ENCODE data around the gene HOXA9.

HOXA9 gene

DNA sequence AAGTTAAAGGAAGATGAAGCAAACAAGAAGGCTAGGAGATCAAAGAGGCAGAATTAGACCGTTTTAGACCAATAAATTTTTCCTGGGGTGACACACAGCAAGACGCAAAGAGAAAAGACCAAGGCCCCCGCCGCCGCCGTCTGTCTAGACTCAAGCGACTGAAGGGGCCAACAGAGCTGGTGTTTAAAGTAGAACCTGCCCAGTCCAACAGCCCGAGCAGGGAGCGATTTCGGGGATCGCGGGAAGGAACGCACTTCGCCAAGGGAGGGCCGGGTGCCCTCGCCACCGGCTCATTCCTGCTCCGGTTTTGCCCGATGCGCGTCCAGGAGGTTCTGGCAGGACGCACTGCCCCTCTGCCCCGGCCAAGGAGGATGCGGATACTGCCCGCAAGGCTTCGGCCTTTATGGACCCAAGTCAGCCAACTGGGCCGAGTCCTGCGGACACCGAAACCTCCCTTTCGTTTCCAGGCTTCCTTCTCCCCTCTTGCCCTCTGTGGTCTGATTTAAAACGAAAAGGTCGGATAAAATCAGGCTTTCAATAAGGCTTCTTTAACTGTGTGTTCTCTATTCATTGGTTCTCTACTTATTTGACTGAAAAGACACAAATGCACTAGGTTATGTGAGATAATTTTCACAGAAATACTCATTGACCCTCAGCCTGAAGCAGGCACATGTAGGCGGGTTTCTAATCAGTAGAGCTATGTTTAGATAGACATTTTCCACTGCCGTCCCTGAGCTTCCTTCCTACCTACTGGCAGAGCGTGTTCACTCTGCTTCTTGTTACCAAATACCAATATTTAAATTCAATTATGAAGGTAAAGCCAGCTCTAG lies 6.7 kb downstream of the HOXA9 start:
- intact Hi-C loops (cut with DNase I) = no loop called here
- peak in 3 of 10 donors; percentile 12 to 78 (median 57) for DNase-seq

DNA sequence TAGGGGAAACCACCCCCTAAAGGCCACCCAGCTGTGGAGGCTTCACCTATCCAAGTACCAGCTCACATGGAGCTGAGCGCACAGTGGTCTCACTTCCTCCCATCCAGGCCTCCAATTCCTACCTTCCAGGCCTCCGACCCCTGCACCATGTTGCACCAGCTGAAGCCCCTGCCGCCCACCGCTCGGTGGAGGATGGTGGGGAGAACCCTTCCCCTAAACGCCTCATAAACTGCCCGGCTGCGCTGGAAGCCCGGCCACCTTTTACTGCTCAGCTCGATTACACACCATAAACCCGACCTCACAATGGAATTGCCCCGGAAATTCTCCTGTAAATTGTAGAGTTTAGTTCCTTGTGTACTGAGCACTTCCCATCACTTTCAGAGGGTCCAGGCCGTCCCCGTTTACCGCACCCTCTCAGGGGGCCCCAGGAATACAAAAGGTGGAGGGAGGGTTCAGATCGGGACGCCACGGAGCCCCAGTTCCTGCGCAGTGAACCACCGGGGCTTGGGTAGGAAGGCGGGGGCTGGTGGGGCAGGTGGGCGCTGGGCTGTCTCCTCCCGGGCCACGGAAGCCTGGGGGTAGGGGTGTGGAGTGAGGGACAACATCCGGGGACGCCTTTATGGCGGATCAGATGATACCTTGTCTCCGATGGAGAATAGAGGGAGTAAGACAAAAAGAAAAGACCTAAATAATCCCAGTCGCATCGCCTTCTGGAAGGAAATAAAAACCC lies 7.5 kb downstream of the HOXA9 start:
- peak in 4 of 10 donors; percentile 2 to 60 (median 48) for DNase-seq
- intact Hi-C loops (cut with DNase I) = no loop called here

DNA sequence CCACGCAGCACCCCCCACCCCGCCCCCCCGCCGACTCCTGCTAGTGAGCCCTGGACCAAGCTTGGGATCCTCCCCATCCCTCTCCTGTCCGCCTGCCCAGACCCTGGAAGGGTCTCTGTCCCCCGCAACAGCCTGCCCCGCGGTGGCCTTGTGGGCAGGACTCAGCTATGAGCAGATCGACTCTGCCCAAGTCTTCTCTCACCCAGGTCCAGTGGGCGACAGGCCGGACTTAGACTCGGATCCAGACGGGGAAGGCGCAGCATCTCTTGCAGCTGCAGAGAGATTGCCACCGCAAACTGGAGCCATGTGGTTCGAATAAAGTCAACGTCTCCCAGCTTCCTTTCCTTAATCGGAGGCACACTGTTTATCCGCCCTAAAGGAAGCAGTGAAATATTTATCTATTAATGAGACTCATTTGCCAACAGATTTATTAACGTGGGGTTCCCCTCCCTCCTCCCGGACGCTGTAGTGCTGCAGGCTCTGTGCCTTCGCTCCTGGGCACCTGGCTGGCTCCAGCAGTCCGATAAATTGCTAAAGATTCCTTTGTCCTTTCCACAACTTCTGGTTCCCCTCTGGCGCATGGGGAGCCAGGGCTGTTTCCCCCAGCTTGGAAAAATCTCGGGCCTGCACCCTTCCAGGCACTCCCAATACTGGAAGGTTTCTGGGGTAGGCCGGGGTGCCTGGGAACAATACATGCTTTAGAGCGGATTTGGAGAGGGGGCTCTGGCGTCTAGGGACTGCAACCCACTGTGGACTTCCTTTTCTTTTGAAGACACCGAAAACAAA lies 8.2 kb downstream of the HOXA9 start:
- intact Hi-C loops (cut with DNase I) = no loop called here
- peak in 4 of 10 donors; percentile 2 to 62 (median 54) for DNase-seq

- peak in 1 of 10 donors; percentile 12 for DNase-seq
- intact Hi-C loops (cut with DNase I) = no loop called here
Observed at GRCh38 chr7:27156508-27156898, 8.8 kb downstream of the HOXA9 start, which contains the start of gene HOXA7. TSS of gene HOXA7 (minus strand) at chr7:27156675. CDS start at chr7:27156545, 130 bp downstream.

DNA sequence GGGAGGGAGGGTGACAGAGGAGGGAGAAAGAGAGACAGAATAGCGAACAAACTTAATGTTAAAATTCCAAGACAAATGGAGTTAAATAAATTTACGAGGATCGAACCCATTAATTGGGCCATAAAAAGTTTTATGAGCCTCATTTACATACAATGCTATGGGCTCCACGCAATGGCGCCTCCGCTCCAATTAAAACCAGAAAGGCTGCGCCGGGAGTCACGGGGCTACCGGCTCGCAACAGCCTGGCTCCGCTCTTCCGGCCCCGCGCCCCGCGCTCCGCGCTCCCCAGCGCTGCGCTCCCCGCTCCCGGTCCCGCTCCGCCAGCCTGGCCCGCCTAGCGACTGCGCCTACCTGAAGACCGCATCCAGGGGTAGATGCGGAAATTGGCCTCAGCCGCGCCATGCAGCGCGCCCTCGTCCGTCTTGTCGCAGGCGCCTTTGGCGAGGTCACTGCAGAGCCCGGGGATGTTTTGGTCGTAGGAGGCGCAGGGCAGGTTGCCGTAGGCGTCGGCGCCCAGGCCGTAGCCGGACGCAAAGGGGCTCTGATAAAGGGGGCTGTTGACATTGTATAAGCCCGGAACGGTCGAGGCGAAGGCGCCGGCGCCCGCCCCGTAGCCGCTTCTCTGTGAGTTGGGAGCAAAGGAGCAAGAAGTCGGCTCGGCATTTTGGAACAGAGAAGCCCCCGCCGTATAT lies 9.4 kb downstream of the HOXA9 start:
- DNase-seq = peak in 2 of 10 donors; percentile 11 to 37
- intact Hi-C loops (cut with DNase I) = no loop called here

- intact Hi-C loops (cut with DNase I) = no loop called here
- peak in 4 of 10 donors; percentile 13 to 71 (median 56) for DNase-seq
Observed at GRCh38 chr7:27154901-27155815, 10.2 kb downstream of the HOXA9 start.

DNA sequence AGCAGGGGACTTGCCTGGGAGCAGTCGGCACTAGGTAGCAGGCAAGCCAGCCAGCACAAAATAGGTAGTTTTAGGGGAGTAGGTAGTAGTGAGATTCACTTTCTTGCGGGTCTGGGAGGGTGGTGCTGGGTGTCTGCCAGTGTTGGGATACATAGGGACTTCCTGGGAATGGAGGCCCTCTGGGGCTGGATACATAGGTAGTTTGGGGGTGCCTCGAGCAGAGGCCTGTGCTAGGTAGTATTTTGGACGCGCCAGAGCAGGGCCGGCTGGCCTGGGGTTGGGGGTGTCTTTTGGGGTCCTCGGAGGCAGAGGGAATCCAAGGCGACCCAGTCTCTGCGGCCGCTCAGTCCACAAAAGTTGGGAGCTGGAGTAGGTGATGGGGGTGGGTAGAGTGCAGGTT lies 11.0 kb downstream of the HOXA9 start:
- intact Hi-C loops (cut with DNase I) = no loop called here
- DNase-seq = peak in 1 of 10 donors; percentile 12

GRCh38 chr7:27153526-27153925 lies 11.8 kb downstream of the HOXA9 start:
- DNase-seq = peak in 2 of 10 donors; percentile 0 to 16

DNA sequence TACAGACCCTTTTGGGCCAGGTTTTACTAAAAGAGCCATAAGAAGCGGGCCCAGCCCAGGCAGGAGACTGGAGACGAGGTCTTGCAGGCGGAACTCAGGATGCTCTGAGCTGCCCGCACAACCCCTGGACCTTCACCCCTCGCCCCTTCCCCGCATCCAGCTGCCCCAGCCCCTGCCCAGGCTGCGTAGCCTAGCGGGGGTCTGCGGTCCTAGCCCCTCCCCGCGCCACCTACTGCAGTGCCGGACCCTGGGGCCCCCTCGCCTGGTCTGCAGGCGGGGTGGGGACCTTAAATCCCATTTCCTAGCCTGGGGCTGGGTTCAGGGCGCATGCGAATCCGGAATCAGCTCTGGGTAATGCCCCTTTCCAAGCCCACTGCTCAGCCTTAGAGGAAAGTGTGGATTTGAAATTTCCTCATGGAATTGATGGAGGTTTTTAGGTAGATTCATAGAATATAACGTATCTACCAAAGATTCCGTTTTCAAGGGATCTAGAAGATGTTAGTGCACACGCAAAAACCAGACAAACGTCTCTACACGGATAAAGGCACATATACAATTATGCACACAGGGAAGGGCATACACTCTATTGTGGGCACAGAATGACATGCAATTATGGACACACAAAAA lies 12.4 kb downstream of the HOXA9 start:
- intact Hi-C loops (cut with DNase I) = no loop called here
- DNase-seq = peak in 1 of 10 donors; percentile 65

More at GRCh38 chr7:27153526-27153925, 11.8 kb downstream of the HOXA9 start:
- intact Hi-C loops (cut with DNase I) = no loop called here

GRCh38 chr7:27151931-27152815 lies 13.2 kb downstream of the HOXA9 start, which contains the start of gene HOXA3:
TSS of gene HOXA3 (minus strand) at chr7:27152583. CDS start at chr7:27110640, 41,943 bp downstream.
- peak in 3 of 10 donors; percentile 9 to 80 (median 29) for DNase-seq
- intact Hi-C loops (cut with DNase I) = no loop called here

GRCh38 chr7:27151341-27151930 lies 13.9 kb downstream of the HOXA9 start:
- intact Hi-C loops (cut with DNase I) = no loop called here
- peak in 2 of 10 donors; percentile 13 to 69 for DNase-seq

GRCh38 chr7:27150568-27151340 lies 14.6 kb downstream of the HOXA9 start:
- intact Hi-C loops (cut with DNase I) = no loop called here
- peak in 7 of 10 donors; percentile 28 to 85 (median 52) for DNase-seq

DNA sequence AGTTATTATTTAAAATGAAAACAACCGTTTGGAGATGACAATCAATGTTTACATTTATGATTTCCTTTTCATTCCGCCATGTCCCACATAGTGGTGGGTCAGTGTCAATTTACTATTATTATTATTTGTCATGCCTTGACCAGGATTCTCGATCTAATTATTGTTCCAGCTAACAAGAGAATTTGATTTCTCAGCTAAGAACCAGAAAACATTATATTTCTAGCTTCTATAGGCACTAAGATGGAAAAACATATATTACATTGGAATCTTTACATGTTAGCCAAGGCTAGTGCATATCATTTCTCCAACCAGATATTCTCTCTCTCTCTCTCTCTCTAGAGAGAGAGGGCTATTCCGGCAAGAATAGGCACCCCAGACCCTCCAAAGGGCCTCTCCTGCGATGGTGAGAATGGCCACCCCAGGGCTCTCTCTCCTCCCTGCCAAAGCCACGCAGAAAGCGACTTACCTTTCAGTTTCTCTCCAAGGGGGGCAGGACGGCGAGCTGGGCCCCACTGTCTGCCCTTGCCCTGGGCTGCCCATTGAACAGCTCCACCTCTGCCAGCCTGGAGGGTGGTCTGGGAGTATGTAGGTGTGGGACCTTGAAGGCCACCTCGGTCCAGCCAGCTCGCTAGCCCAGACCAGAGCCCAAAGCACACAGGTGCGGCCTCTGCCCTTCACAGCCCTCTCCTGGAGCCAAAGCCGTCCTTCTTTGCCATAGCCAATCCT lies 15.3 kb downstream of the HOXA9 start:
- intact Hi-C loops (cut with DNase I) = no loop called here
- peak in 3 of 10 donors; percentile 5 to 55 (median 38) for DNase-seq

DNA sequence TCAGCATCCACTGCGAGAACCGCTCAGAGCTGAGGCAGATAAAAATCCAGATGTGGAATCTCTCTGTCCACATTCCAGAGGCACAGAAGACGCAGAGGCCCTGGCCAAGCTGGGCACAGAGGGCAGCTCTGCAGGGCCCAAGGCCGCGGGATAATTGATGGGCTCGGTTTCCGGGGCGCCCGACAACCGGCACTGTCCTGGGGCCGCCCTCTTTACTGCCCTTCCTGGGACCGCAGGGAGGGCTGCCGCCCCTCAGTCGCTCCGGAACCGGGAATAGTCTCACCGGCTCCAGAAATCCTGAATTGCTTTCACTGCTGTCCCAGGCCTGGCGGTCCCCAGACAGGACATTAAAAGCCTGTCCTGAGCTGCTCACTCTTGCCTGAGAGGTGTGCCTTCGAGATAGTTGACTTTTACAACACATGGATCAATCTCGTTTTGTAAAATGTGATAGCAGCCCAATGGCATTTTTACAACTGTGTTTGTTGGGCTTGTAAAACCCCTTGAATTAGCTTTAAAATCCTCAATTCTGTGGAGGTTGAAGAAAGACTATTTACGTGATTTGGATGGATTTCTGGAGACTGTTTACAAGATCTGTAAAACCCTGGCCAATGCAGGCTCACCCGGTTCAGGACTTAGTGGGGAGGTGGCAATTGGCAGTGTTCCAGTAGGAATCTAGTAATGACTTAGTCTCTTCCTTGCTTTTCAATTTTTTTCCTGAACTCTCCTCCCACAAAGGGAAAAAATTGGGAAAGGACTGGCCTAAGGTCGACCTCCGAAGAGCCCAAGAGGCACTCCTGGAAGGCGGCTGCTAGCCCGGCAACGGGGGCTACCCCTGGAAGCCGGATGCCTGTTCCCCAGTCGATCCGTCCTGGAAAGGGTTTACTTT lies 16.3 kb downstream of the HOXA9 start:
- intact Hi-C loops (cut with DNase I) = no loop called here
- DNase-seq = peak in 2 of 10 donors; percentile 62 to 67

Measured in posterior cingulate gyrus (tissue), 11 donors.